ENCODE data around the gene ITGA2B.
"Not testable (repeated sequence)": the region's sequence is repeated elsewhere in the genome, so short reads cannot be mapped to it uniquely, and the experiment has no call there.

The ITGA2B gene

GRCh38 chr17:44352828-44353671 is 36.4 kb downstream of the ITGA2B start:
- in situ Hi-C loops (cut with MboI; ENCODE audit: low sequenced_read_pairs), result no loop called here

GRCh38 chr17:44351961-44352827 is 37.3 kb downstream of the ITGA2B start:
- in situ Hi-C loops (cut with MboI; ENCODE audit: low sequenced_read_pairs), result no loop called here

DNA sequence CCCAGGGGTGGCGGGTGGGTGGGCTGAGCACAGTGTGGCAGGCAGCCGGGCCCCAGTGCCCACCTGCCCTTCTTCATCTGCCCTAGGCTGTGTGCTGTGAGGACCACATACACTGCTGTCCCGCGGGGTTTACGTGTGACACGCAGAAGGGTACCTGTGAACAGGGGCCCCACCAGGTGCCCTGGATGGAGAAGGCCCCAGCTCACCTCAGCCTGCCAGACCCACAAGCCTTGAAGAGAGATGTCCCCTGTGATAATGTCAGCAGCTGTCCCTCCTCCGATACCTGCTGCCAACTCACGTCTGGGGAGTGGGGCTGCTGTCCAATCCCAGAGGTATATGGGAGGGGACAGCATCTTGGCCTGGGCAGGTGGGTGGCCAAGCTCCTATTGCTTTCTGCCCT is 38.0 kb downstream of the ITGA2B start:
- in situ Hi-C loops (cut with MboI; ENCODE audit: low sequenced_read_pairs), result no loop called here

DNA sequence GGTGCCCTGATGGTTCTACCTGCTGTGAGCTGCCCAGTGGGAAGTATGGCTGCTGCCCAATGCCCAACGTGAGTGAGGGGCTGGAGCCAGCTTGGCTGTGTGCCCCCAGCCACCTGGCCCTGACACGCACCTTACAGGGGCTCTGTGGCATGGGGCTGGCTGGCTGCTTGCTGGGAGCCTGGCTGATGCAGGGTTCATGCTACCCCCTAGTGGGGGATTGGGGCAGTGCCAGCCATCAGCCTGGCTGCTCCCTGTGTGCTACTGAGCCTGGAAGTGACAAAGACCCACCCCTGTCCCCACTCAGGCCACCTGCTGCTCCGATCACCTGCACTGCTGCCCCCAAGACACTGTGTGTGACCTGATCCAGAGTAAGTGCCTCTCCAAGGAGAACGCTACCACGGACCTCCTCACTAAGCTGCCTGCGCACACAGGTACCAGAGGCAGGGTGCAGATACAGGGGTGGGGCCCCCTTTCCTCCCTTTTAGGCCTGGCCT is 38.7 kb downstream of the ITGA2B start:
- in situ Hi-C loops (cut with MboI; ENCODE audit: low sequenced_read_pairs), result no loop called here

DNA sequence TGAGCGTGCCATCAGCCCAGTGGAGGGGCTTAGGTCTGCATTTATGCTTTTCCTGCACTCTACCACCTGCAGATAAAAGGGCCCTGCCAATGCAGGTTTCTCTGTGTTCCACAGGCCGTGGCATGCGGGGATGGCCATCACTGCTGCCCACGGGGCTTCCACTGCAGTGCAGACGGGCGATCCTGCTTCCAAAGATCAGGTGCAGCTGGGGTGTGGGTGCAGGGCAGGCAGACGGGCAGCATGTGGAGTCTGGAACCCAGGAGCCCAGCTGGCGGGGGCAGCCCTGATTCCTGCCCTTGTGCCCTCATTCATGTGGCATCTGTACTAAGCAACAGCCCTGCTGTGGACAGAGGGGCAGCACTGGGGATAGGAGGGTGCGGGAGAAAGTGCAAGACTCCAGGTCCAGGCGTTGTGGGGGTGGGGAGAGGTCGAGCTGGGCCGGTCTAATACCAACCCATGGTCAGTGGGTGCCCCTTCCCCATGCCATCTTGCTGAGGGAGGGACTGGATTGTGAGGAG is 39.8 kb downstream of the ITGA2B start:
- in situ Hi-C loops (cut with MboI; ENCODE audit: low sequenced_read_pairs), result no loop called here

- in situ Hi-C loops (cut with MboI; ENCODE audit: low sequenced_read_pairs), result no loop called here
These were observed 40.5 kb downstream of the ITGA2B start for GRCh38 chr17:44348988-44349364.

DNA sequence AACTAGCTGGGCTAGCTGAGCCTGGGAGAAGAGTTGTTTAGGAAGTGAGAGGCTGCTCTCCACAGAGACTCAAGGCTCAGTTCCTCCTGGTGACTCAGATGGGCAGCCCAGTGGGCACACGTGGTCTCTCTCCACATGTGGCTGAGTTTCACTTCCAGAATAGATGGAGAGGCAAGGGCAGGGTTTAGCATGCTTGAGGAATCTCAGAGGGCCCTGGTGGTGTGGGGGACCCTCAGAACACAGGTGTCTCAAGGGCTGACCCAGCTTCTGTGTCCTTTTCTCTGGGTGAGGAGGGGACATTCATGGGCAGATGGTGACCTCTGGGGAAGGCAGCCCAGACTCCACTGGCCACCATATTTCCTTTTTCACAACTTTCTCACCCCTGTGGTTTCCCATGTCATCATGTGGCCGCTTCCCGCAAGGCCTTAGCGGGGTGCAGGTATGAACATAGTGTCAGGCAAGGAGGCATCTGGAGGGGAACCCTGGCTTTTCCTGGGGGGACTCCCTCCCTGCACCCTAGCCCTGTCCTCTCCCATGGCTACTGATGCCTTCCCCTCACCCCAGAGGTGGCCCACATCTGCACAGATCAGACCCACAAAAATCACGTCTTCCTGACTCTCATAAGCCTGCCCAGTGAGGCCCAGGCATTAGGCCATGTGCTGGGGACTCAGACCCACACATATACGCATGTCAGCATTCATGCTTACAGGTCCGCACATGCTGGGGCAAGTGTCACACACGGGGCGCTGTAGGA is 41.0 kb downstream of the ITGA2B start:
- in situ Hi-C loops (cut with MboI; ENCODE audit: low sequenced_read_pairs), result no loop called here

- in situ Hi-C loops (cut with MboI; ENCODE audit: low sequenced_read_pairs), result not testable (repeated sequence)
These were observed 42.0 kb downstream of the ITGA2B start for GRCh38 chr17:44347206-44348055.

DNA sequence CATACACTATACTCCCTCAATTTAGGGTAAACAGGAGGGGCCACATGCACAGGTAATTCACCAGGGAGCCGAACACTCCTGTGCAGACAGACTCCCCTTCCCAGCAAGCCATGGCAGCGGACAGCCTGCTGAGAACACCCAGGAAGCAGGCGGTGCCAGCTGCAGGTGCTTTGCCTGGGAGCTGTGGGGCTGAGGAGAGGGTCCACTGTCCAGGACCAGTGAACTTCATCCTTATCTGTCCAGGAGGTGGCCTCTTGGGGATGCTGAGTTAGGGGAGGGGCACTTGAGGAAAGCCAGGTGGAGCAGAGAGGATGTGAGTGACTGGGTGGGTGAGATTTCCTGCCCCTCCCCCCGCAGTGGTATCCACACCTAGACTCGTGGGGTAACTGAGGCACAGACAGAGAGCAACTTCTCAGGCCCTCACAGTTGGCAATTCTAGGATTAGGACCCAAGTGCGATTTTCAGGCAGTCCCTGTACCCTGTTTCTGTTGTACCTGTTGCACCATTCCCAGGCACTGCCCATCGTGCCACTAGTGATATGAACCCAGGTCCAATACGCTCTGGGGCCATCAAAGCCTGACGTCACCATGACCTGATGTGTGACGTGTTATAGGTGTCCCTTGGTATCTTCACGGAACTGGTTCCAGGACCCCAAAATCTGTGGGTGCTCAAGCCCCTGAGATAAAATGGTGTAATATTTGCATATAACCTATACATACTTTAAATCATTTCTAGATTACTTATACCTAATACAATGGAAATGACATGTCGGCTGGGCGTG is 43.2 kb downstream of the ITGA2B start:
- in situ Hi-C loops (cut with MboI; ENCODE audit: low sequenced_read_pairs), result no loop called here

DNA sequence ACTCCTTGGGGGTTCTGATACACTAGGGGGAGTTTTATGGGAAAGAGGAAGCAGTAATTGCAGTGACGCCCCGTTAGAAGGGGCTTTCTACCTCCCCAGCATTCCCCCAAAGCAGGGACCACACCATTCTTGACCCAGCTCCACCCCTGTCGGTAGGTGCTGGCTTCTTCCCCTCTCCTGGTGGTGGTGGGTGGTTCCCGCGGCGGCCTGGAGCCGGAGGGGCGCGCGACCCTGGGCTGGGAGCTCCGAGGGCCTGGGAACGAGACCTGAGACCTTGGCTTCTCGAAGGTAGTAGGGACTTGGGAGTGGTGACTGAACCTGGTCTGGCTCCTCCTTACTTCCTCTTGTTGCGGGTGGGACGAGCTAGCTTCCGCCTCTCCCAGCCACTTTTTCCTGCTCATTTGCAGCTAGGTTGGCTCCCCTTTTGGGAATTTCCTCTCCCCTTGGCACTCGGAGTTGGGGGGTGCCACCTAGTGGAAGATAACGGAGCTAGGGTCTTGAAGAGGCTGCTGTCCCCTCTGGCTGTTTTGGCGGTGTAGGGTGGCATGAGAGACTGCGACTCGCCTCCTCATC is 43.9 kb downstream of the ITGA2B start:
- in situ Hi-C loops (cut with MboI; ENCODE audit: low sequenced_read_pairs), result no loop called here

- in situ Hi-C loops (cut with MboI; ENCODE audit: low sequenced_read_pairs), result no loop called here
These were observed 44.5 kb downstream of the ITGA2B start, which contains the start of gene GRN for GRCh38 chr17:44344939-44345453. Gene GRN (plus strand): TSS chr17:44345302. CDS start chr17:44349165, 3,863 bp downstream.

DNA sequence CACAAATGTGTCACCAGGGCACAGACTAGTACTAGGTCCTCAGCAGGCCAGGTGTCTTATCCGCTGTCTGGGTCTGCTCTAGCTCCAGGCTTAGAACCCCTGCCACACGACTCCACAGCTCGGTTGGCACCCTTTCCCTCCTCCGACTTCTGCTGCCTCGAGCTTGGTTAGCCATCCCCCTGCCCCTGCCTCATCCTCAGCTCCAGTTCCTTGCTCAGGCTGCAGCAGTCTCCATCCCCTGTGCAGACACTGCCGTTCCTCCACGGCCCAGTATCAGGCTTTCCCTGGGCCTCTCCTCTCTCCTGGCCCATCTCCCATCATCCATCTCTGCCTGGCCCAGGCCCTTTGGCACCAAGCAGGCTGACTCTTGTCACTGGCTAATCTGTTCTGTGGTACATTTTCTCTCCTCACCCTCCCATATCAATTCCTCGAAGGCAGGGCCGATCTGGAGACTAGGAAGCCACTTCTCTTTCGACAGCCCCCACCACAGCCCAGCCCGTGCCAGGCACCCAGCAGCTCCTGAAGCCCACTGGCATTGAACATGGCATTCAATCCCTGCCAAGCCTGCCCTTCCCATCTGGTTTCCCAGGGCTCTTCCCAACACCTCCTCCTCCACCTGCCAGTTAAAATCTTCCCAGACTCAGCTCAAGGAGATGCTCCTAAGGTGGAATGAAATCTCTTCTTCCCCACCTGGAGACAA is 45.8 kb downstream of the ITGA2B start:
- in situ Hi-C loops (cut with MboI; ENCODE audit: low sequenced_read_pairs), result no loop called here

GRCh38 chr17:44340553-44340952 is 48.9 kb downstream of the ITGA2B start:
- in situ Hi-C loops (cut with MboI; ENCODE audit: low sequenced_read_pairs), result not testable (repeated sequence)

GRCh38 chr17:44338702-44339101 is 50.7 kb downstream of the ITGA2B start:
- in situ Hi-C loops (cut with MboI; ENCODE audit: low sequenced_read_pairs), result no loop called here

GRCh38 chr17:44335968-44336367 is 53.5 kb downstream of the ITGA2B start:
- in situ Hi-C loops (cut with MboI; ENCODE audit: low sequenced_read_pairs), result no loop called here

DNA sequence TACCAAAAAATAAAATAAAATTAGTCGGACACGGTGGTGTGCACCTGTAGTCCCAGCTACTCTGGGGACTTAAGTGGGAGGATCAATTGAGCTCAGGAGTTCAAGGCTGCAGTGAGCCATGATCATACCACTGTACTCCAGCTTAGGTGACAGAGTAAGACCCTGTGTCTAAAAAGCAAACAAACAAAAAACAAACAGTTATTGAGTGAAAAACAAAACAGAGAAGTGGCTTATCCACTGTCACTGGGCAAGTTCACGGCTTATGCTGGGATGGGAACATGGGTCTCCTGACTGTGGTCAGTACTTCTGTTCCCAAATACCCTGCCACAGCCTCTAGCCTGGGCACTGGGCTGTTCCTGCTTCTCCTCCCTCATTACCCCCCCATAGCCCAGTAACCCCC is 53.9 kb downstream of the ITGA2B start:
- in situ Hi-C loops (cut with MboI; ENCODE audit: low sequenced_read_pairs), result no loop called here

GRCh38 chr17:44334727-44335126 is 54.7 kb downstream of the ITGA2B start:
- in situ Hi-C loops (cut with MboI; ENCODE audit: low sequenced_read_pairs), result no loop called here

GRCh38 chr17:44334315-44334714 is 55.1 kb downstream of the ITGA2B start:
- in situ Hi-C loops (cut with MboI; ENCODE audit: low sequenced_read_pairs), result no loop called here
